Peyer's patch (tissue), 4 donors: ENCODE data around the gene CTBP1.

Source experiments
- CTCF ChIP-seq, 6 experiments: fragments of 450-650 bp in 4 of 6; fragments of 200-600 bp in 2 of 6; sonication (generic) in 1 of 6; IDR thresholded peaks; one replicate each; pipeline ENCODE4 v1.5.1; 2017 to 2019; ENCODE audit warnings: antibody characterized with exemption in 6 of 6, mild to moderate bottlenecking in 3 of 6, moderate library complexity in 1 of 6
- POLR2A ChIP-seq, 2 donors: fragments of 450-650 bp; IDR thresholded peaks; one replicate each; pipeline ENCODE4 v1.5.1; 2017; ENCODE audit warnings: antibody characterized with exemption in 2 of 2, mild to moderate bottlenecking in 2 of 2, moderate library complexity in 2 of 2

- TF ChIP-seq CTCF (IDR thresholded peaks at IDR 0.05) (no peak), POLR2A (IDR thresholded peaks at IDR 0.05) (no peak)
Measured at GRCh38 chr4:1203026-1203616, 45.8 kb downstream of the CTBP1 start.
